Stimulated activated CD8-positive, alpha-beta memory T cell treated with anti-CD3 and anti-CD28 coated beads, Interleukin-4, amount 100 ng/mL, for 1 hour (primary cell): ENCODE measurements around the gene KRTAP10-8.
"Not testable (repeated sequence)": the region's sequence is repeated elsewhere in the genome, so short reads cannot be mapped to it uniquely, and the experiment has no call there.

Source experiments
- DNase-seq, 2 donors: peaks; one replicate each; pipeline ENCODE4 v3.0.0-alpha.2; 2020; ENCODE audit warnings: low read depth in 2 of 2, low spot score in 1 of 2

Gene KRTAP10-8

DNA sequence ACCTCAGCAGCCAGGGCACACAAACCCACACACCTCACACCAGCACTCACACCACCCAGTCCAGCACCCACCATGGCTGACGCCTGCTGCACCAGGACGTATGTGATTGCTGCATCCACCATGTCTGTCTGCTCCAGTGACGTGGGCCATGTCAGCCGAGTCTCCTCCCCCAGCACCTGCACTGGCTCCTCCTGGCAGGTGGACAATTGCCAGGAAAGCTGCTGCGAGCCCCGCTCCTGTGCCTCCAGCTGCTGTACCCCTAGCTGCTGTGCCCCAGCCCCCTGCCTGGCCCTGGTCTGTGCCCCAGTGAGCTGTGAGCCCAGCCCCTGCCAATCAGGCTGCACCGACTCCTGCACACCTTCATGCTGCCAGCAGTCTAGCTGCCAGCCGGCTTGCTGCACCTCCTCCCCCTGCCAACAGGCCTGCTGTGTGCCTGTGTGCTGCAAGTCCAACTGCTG lies at the start of gene KRTAP10-8:
Gene KRTAP10-8 (plus strand): TSS at position 51 of the 458 bp plus-strand sequence. CDS start 22 bp downstream, at position 73.
- no peak for DNase-seq

DNA sequence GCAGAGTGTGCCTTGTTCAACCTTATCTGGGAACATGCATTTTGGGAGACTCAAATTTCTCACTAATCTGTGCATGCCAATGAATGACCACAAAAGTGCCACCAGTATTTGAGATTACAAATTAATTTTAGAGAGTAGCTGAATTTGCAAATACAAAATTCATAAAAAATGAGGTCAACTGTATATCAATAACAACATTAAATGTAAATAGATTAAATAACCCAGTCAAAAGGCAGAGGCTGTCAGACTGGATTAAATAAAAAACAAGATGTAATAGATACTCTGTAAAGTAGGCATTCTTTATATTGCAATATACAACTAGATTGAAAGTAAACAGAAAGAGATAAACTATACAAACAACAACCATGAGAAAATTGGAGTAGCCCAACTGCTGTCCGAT lies 47.8 kb upstream of the KRTAP10-8 start:
- no peak for DNase-seq

GRCh38 chr21:44564886-44565598 lies 46.8 kb upstream of the KRTAP10-8 start:
- DNase-seq: no peak

GRCh38 chr21:44566403-44566802 lies 45.5 kb upstream of the KRTAP10-8 start:
- no peak for DNase-seq

GRCh38 chr21:44567481-44568171 lies 44.3 kb upstream of the KRTAP10-8 start:
- DNase-seq: no peak

- no peak for DNase-seq
Observed at GRCh38 chr21:44568261-44568660, 43.6 kb upstream of the KRTAP10-8 start.

- no peak for DNase-seq
Observed at GRCh38 chr21:44568667-44569556, 43.0 kb upstream of the KRTAP10-8 start.

DNA sequence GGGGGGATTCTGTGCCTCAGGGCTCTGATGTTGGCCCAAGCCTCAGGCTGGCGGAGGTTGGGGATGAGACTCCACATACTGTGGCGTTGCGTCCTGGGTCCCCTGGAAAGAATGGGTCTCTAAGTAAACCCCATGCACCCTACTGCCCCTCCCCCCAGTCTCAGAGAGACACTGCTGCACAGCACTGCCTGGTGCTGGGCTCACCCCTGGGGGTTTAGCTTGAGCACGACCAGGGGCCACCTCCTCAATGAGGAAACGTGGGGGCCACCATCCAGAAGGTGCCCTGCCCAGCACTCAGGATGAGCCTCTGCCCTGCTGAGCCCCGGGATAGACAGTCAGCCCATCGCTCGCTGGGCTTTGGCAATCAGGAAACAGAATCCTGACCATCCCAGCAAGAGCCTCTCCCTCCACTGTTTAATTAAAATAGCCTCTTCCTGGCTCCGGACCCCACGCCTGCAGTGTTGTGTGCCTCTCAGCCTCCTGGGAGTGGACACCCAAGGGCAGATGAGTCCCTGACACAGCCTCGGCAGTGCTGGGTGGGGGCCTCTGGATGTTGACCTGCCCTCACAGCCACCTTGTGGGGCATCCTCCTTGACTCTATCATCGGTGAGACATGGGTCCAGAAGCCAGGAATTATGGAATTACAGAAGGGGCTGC lies 41.9 kb upstream of the KRTAP10-8 start:
- DNase-seq: no peak

DNA sequence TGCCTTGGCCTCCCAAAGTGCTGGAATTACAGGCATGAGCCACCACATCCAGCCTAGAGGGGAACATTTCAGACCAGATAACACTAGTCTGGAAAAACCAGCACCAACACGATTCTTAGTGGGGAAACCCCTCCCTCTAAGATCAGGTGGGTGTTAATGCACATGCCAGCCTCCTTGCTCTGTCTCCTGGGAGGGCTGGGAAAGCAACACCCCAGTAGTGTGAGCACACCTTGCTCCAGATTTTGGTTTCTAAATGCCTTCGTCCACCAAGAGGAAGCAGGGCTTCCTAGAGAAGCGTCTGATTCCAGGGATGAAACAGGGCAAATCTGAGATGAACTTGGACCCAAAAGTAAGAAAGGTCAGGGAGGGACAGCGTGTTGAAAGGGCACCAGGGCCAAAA lies 40.6 kb upstream of the KRTAP10-8 start:
- DNase-seq: no peak

DNA sequence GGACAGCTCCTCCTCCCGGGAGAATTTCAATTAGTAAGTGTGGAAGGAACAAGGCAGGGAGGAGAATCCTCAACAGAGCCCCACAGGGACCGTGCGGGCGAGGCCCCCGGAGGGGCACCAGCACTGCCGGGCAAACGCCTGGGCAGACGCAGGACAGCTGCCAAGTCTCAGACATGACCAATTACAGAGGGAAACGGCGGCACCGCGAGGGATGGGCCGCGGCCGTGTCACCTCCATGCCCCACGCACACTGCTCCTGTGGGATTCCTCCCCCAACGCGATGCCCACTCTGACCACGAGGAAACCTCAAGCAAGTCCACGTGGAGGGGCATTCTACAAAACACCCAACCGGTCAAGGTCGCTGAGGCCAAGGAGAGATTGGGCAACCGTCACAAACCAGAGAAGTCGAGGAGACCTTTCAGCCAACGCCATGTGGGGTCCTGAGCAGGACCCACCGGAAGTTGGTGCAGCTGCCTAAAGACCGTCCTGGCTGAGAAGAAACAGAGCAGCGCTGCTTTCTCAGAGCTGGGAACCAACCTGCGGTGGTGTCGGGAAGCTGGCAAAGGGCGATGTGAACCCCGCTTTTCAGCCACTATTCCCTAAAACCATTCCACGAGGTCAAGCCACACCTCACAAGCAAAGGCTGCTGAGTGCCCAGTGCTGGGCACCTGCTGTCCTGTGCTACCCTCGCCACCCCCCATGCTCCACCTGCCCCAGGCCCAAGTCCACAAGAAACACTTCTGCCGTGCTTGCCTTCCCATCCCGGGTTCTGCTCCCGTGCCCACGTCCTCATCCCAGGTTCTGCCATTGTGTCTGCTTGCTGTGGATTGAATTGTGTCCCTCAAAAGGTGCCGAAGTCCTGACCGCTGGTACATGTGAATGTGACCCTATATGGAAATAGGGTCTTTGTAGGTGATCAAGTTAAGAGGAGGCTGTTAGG lies 39.8 kb upstream of the KRTAP10-8 start:
- DNase-seq: no peak

DNA sequence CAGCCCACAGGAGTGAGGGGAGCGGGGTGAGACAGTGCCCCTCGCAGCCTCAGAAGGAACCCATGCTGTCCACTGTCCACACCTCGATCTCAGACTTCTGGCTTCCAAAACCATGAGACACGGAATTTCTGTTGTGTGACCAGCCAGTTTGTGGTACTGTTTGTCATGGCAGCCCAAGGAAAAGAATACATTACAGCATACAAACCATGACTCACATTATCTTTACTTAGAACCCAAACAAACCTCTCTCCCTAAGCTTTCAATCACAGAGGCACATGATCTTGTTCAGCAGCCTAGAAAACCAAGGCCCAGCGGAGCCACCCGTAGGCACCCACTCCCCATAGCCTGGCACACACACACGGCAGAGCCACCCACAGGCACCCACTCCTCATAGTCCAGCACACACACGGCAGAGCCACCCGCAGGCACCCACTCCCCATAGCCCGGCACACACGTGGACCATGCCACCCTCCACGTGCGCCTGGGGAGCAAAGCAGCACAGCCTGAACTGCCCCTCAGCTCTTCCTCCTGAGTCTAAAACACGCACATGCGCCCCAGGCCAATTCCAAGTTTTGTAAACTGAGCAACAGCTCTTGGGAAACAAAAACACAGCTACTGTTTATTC lies 38.8 kb upstream of the KRTAP10-8 start:
- DNase-seq: no peak

GRCh38 chr21:44573630-44574456 lies 38.0 kb upstream of the KRTAP10-8 start, which contains the start of gene KRTAP10-4:
Gene KRTAP10-4 (plus strand): TSS chr21:44573729. CDS start chr21:44573759, 30 bp downstream.
- not testable (repeated sequence) for DNase-seq

DNA sequence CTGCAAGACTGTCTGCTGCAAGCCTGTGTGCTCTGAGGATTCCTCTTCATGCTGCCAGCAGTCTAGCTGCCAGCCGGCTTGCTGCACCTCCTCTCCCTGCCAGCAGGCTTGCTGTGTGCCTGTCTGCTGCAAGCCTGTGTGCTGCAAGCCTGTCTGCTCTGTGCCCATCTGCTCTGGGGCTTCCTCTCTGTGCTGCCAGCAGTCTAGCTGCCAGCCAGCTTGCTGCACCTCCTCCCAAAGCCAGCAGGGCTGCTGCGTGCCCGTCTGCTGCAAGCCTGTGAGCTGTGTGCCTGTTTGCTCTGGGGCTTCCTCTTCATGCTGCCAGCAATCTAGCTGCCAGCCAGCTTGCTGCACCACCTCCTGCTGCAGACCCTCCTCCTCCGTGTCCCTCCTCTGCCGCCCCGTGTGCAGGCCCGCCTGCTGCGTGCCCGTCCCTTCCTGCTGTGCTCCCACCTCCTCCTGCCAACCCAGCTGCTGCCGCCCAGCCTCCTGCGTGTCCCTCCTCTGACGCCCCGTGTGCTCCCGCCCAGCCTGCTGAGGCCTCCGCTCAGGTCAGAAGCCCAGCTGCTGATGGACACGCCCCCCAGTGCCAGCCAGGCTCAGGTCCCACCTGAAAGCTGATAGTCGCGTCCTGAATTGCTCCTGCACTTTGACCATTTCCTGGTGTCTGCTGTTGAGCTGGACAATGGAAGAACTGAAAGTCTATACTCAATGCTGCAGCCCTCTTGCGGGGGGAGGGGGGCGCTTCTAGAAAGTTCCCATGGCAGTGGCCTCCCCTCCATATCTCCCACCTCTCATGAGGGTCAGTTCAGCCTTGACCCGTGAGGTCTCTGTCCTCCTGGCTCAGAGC lies 37.2 kb upstream of the KRTAP10-8 start:
- no peak for DNase-seq

GRCh38 chr21:44575307-44576024 lies 36.4 kb upstream of the KRTAP10-8 start:
- DNase-seq: no peak

DNA sequence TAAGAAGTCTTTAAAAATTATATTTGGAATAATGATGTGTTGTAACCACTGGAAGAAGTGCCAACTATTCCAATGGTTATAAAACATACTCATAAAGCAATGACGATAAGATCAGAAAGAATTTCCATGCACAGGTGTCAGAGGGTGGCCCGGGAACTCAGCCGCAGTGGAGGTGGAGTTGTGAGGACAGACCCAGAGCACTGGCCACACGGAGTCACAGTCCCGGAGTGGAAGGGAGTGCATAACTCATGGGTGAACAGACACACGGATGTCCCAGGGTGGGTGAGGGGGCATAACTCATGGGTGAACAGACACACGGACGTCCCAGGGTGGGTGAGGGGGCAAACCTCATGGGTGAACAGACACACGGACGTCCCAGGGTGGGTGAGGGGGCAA lies 35.9 kb upstream of the KRTAP10-8 start:
- DNase-seq: no peak

DNA sequence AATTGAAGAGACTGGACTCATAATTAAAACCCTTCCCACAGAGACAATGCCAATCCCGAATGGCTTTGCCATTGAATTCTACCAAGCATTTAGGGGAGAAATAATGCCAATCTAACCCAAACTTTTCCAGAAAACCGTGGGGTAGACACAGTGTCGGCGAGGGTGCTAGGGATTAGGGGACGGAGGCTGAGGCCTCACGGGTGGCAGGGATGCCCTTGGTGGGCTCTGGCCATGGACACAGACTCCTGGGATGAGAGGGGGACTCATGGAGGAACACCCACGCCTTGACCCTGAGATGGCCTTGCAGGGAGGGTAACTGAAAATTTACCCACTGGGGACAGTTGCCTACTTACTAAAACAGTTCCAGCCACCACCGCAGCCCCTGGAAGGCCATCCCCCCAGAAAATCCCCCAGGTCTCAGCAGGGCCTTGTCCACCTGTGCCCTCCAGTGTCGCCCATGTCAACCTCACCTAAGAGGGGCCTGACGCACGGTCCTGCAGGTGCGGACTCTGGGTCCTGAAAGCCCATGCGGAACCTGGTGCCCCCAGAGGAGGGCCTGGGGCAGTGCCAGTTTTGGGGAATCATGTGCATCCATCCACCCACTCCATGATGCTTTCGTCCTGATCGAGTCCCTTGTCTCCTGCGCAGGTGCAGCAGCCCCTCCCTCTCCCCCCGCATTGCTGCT lies 33.4 kb upstream of the KRTAP10-8 start:
- DNase-seq: no peak
